Thyroid gland (tissue), 4 donors: ENCODE data around the gene CETN3. TPM values are rescaled to one million over a fixed set of nuclear protein-coding genes. Genes with fewer than 3 reads are reported as not detected.

Source experiments
- DNase-seq, 2 donors: peaks; one replicate each; pipeline ENCODE4 v3.0.0-alpha.2; 2019
- H3K27ac ChIP-seq, 3 donors: fragments of 200-600 bp; sonication (generic); 1 replicate in 2 of 3; 2 replicates in 1 of 3; pipeline ENCODE4 v1.5.1; 2016 to 2019; ENCODE audit warnings: mild to moderate bottlenecking in 1 of 3, moderate library complexity in 1 of 3
- H3K27me3 ChIP-seq: fragments of 200-600 bp; sonication (generic); one replicate; pipeline ENCODE4 v1.5.1; 2019
- H3K36me3 ChIP-seq, 2 donors: fragments of 200-600 bp; sonication (generic); one replicate each; pipeline ENCODE4 v1.5.1; 2016 to 2019
- H3K4me1 ChIP-seq, 2 donors: fragments of 200-600 bp; sonication (generic); one replicate each; pipeline ENCODE4 v1.5.1; 2017 to 2019
- H3K4me3 ChIP-seq, 3 donors: fragments of 200-600 bp; sonication (generic); replicated peaks in 1 of 3; 1 replicate in 2 of 3; 2 replicates in 1 of 3; pipeline ENCODE4 v1.5.1; 2016; ENCODE audit warnings: mild to moderate bottlenecking in 1 of 3
- H3K9me3 ChIP-seq: fragments of 200-600 bp; sonication (generic); one replicate; pipeline ENCODE4 v1.5.1; 2017
- CTCF ChIP-seq, 6 experiments: fragments of 200-600 bp in 3 of 6; fragments of 450-650 bp in 3 of 6; sonication (generic) in 3 of 6; IDR thresholded peaks; one replicate each; pipeline ENCODE4 v1.5.1; 2016 to 2019; ENCODE audit warnings: antibody characterized with exemption in 6 of 6, mild to moderate bottlenecking in 2 of 6, inconsistent platforms in 1 of 6, moderate library complexity in 1 of 6
- POLR2A ChIP-seq, 2 donors: fragments of 450-650 bp; IDR thresholded peaks; one replicate each; pipeline ENCODE4 v1.6.1; 2017; ENCODE audit warnings: antibody characterized with exemption in 2 of 2, mild to moderate bottlenecking in 2 of 2, moderate library complexity in 1 of 2
- WGBS, 2 donors: methylation state at CpG; one replicate each; pipeline ENCODE4 v1.1.5; 2017; 5-methylcytosine and 5-hydroxymethylcytosine counted together
- intact Hi-C: fragments of 100-400 bp; cut with DNase I; formaldehyde crosslinking; loops from one replicate; pipeline ENCODE4 v1.15.1; 2023
- total RNA-seq, 4 donors: library from RNA; depleted of rRNA; stranded (reverse); fragments of >200 nt; gene quantifications; one replicate each; pipeline ENCODE4 v1.2.3, GENCODE V29; 2016

The CETN3 gene
- total RNA-seq, 4 donors from 2014 or later = 8.4 to 17.3 (median 13.4) TPM

GRCh38 chr5:90368454-90369246, 40.9 kb downstream of the CETN3 start:
- WGBS, 2 donors = 94 to 95% methylated on average over 3 of the region's 3 CpGs
- TF ChIP-seq POLR2A (IDR thresholded peaks at IDR 0.05) = no peak
- TF ChIP-seq CTCF (IDR thresholded peaks at IDR 0.05) = no peak
- intact Hi-C loops = no loop called here
- Histone ChIP-seq H3K4me1 (no peaks in the 10 kb centered on the region), H3K4me3 (no peak overlapping the region), H3K9me3 (no peaks in the 10 kb centered on the region), H3K27ac (no peak overlapping the region), H3K27me3 (no peaks in the 10 kb centered on the region), H3K36me3 (no peaks in the 10 kb centered on the region)
- DNase-seq = no peak

DNA sequence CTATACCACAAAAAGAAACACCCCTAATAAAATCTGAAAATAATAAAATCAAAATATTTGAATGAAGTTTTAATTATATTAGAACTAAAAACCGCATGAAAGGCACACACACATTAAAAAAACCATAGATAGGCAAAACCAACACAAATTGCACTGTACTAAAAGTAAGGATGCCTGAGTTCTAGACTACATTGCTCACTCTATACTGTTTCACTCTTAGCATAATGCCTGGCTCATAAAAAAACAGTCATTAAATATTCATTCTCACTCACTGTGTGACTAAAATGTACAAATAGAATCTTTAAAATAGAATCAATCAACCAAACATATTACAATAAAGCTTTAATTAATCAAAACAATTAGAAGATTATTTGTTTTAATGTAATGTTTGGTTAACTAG, 41.7 kb downstream of the CETN3 start:
- TF ChIP-seq CTCF (IDR thresholded peaks at IDR 0.05) (no peak), POLR2A (IDR thresholded peaks at IDR 0.05) (no peak)
- no peak for DNase-seq
- no peaks in the 10 kb centered on the region for H3K4me1 ChIP-seq
- no peaks in the 10 kb centered on the region for H3K27me3 ChIP-seq
- no peak overlapping the region for H3K4me3 ChIP-seq
- 72 to 81% methylated on average over 1 of the region's 1 CpG for WGBS, 2 donors
- H3K27ac ChIP-seq = no peak overlapping the region
- no peaks in the 10 kb centered on the region for H3K36me3 ChIP-seq
- intact Hi-C loops = no loop called here
- no peaks in the 10 kb centered on the region for H3K9me3 ChIP-seq

- WGBS, 2 donors = 50 to 53% methylated on average over 3 of the region's 3 CpGs
These were observed 42.6 kb downstream of the CETN3 start for GRCh38 chr5:90366948-90367347.

GRCh38 chr5:90365328-90365727, 44.2 kb downstream of the CETN3 start:
- no peaks in the 10 kb centered on the region for H3K4me1 ChIP-seq
- TF ChIP-seq POLR2A (IDR thresholded peaks at IDR 0.05) = no peak
- intact Hi-C loops = no loop called here
- H3K27ac ChIP-seq = no peak overlapping the region
- H3K27me3 ChIP-seq = no peaks in the 10 kb centered on the region
- H3K9me3 ChIP-seq = no peaks in the 10 kb centered on the region
- H3K36me3 ChIP-seq = no peaks in the 10 kb centered on the region
- DNase-seq = no peak
- no peak overlapping the region for H3K4me3 ChIP-seq

More at GRCh38 chr5:90366948-90367347, 42.6 kb downstream of the CETN3 start:
- Histone ChIP-seq H3K27me3 (no peaks in the 10 kb centered on the region), H3K4me3 (no peak overlapping the region), H3K36me3 (no peaks in the 10 kb centered on the region), H3K9me3 (no peaks in the 10 kb centered on the region), H3K4me1 (no peaks in the 10 kb centered on the region), H3K27ac (no peak overlapping the region)
- intact Hi-C loops = no loop called here
- TF ChIP-seq CTCF (IDR thresholded peaks at IDR 0.05) (no peak), POLR2A (IDR thresholded peaks at IDR 0.05) (no peak)
- no peak for DNase-seq

DNA sequence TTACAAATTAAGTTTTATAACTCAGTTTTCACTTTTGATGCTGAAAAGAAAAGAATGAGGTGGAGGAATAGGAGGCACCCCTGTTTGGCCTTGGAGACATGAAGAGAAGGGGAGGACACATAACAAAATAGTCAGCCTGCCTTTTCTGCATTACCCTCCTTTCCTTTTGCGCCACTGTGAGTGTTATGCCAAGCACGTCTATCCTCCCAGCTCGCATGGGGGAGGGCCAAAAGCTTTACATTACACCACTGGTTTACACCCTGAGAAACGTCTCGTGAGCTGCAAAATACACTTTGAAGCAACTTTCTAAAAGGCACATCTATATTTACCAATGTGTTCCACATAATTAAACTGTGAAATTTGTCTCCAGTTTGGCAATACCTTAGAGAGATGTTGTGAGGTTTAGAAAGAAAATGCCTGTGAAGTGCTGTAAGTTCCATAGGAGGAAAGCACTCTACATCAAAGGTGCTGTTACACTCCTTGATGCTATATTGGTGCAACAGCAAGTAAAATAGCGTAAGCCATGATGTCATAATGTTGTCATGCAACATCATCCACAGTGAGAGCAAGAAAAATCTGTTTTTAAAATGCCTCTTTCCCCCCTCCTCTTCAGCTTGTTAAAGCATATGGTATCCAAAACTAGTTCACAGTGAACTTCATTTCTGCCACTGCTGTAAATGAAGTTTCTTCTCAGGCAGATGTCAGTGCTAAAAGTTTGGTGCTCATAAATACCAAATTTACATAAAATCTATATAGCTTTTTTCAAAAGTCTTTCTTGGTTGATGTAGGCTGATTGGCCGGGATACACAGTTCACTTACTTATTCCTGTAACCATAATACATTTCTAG, 50.3 kb downstream of the CETN3 start:
- Histone ChIP-seq H3K27ac (no peak overlapping the region), H3K9me3 (no peaks in the 10 kb centered on the region), H3K4me1 (peaks cover 0 to 4% of the 10 kb centered on the region in 2 donors), H3K4me3 (no peak overlapping the region), H3K36me3 (no peaks in the 10 kb centered on the region), H3K27me3 (no peaks in the 10 kb centered on the region)
- no peak for DNase-seq
- no peak for TF ChIP-seq POLR2A (IDR thresholded peaks at IDR 0.05)
- TF ChIP-seq CTCF (IDR thresholded peaks at IDR 0.05) = no peak
- 86 to 87% methylated on average over 7 of the region's 7 CpGs for WGBS, 2 donors
- intact Hi-C loops = no loop called here
